Spleen (tissue), 11 donors: Measurements from ENCODE around the gene GALNT16. TPM values are rescaled to one million over a fixed set of nuclear protein-coding genes. Genes with fewer than 3 reads are reported as not detected.
"Not testable (repeated sequence)": the region's sequence is repeated elsewhere in the genome, so short reads cannot be mapped to it uniquely, and the experiment has no call there.

ENCODE experiments used
- DNase-seq: peaks from one replicate; pipeline ENCODE4 v3.0.0-alpha.2; 2020
- H3K27ac ChIP-seq, 8 donors: fragments of 200-600 bp; sonication (generic) in 7 of 8; 1 replicate in 4 of 8; 2 replicates in 4 of 8; pipeline versions ENCODE4 v1.5.0 to v1.8.0; 2016 to 2021; ENCODE audit warnings: inconsistent platforms in 4 of 8, mild to moderate bottlenecking in 4 of 8, moderate library complexity in 1 of 8
- H3K27me3 ChIP-seq, 7 donors: fragments of 200-600 bp; sonication (generic) in 6 of 7; replicated peaks in 1 of 7; 1 replicate in 4 of 7; 2 replicates in 3 of 7; pipeline versions ENCODE4 v1.5.0 to v1.8.0; 2016 to 2021; ENCODE audit warnings: inconsistent platforms in 3 of 7, mild to moderate bottlenecking in 1 of 7
- H3K36me3 ChIP-seq, 6 donors: fragments of 200-600 bp; sonication (generic) in 5 of 6; 1 replicate in 4 of 6; 2 replicates in 2 of 6; pipeline versions ENCODE4 v1.5.0 to v1.8.0; 2016 to 2021; ENCODE audit warnings: inconsistent platforms in 2 of 6
- H3K4me1 ChIP-seq, 6 donors: fragments of 200-600 bp; sonication (generic) in 5 of 6; 1 replicate in 3 of 6; 2 replicates in 3 of 6; pipeline versions ENCODE4 v1.5.0 to v1.8.0; 2016 to 2021; ENCODE audit warnings: inconsistent platforms in 3 of 6
- H3K4me3 ChIP-seq, 8 donors: fragments of 200-600 bp; sonication (generic) in 7 of 8; 1 replicate in 4 of 8; 2 replicates in 4 of 8; pipeline versions ENCODE4 v1.5.0 to v1.8.0; 2016 to 2021; ENCODE audit warnings: inconsistent platforms in 4 of 8, mild to moderate bottlenecking in 4 of 8, moderate library complexity in 2 of 8
- H3K9me3 ChIP-seq, 8 donors: fragments of 200-600 bp; sonication (generic) in 7 of 8; 1 replicate in 4 of 8; 2 replicates in 4 of 8; pipeline versions ENCODE4 v1.5.0 to v1.8.0; 2016 to 2021; ENCODE audit warnings: inconsistent platforms in 4 of 8
- POLR2A ChIP-seq, 3 donors: fragments of 450-650 bp; IDR thresholded peaks; one replicate each; pipeline ENCODE4 v1.5.1; 2017; ENCODE audit warnings: antibody characterized with exemption in 3 of 3, mild to moderate bottlenecking in 1 of 3
- POLR2AphosphoS5 ChIP-seq, 3 donors: sonication (generic); formaldehyde crosslinking; IDR thresholded peaks; one replicate each; pipeline ENCODE4 v1.5.1; 2017; ENCODE audit warnings: antibody characterized with exemption in 3 of 3
- WGBS, 5 donors: extraction: QIAGEN DNeasy Blood & Tissue Kit in 3 of 5; methylation state at CpG; one replicate each; pipeline versions ENCODE4 v1.1.5 to v1.1.7; 2013 to 2018; 5-methylcytosine and 5-hydroxymethylcytosine counted together
- intact Hi-C: fragments of 100-400 bp; cut with DNase I; formaldehyde crosslinking; loops from one replicate; pipeline ENCODE4 v1.15.0; 2023; ENCODE audit warnings: low total_unique reads
- polyA plus RNA-seq, 3 donors: library from polyadenylated mRNA; stranded (reverse); fragments of 200-250 nt; gene quantifications; one replicate each; pipeline ENCODE4 v1.2.1, GENCODE V29; 2013
- total RNA-seq, 7 donors: library from RNA; depleted of rRNA in 3 of 7; stranded (reverse); fragments of >200 nt in 3 of 7; fragmentation: NEBNext Ultra II Directional in 4 of 7; extraction: Animal tissue kit (Norgen Biotek cat#: 25700) in 4 of 7; gene quantifications; one replicate each; pipeline versions ENCODE4 v1.1.0 to v1.2.1, GENCODE V29; 2016 to 2021
- TF ChIP-seq, protein P1 (sequence below), 11 experiments: fragments of 200-600 bp in 7 of 11; fragments of 450-650 bp in 4 of 11; sonication (generic) in 4 of 11; IDR thresholded peaks in 8 of 11; conservative IDR thresholded peaks in 3 of 11; 1 replicate in 7 of 11; 2 replicates in 4 of 11; pipeline versions ENCODE4 v1.4.0 to v1.8.0; 2016 to 2021; ENCODE audit warnings: antibody characterized with exemption in 11 of 11, inconsistent platforms in 4 of 11, mild to moderate bottlenecking in 1 of 11
- donor health status: healthy with polysubstance abuse.
- donor health status: DM: no; HTN: no; CAD: no; lungs with moderate emphysema.
- donor health status: DM: no; HTN: no; CAD: no.
- donor health status: Bipolar disorder and iron deficiency.
- donor health status: healthy.
- donor health status: DM: no; HTN: no; CAD: no.
- donor health status: DM: yes; HTN: yes; CAD: no.

GALNT16 gene
- total and polyA plus RNA-seq, 10 donors = 2.1 to 36.4 (median 10.0) TPM

DNA sequence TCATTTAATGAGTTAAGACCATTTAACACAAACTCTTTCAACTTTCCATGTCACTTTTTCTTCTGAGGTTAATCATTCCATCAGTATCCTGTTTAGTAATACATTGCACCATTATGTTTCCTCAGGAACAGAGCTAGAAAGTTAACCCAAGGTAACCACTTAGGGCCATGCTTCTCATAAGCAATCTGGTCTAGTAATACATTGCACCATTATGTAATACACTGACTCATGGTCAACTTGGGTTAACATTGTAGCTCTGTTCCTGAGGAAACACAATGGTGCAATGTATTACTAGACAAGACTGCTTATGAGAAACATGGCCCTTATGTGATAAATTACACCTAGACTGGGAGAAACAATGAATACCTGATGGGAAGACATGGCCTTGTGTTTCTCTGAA, 116.5 kb downstream of the GALNT16 start:
- Histone ChIP-seq H3K27ac (peak overlapping the region in 3 of 8 donors; percentile 58 to 72 (median 59)), H3K27me3 (no peaks in the 10 kb centered on the region), H3K9me3 (peaks cover 0 to 13% (median 3%) of the 10 kb centered on the region in 8 donors), H3K4me3 (no peak overlapping the region), H3K36me3 (peaks cover 0 to 78% (median 40%) of the 10 kb centered on the region in 6 donors), H3K4me1 (peaks cover 0 to 2% (median 0%) of the 10 kb centered on the region in 6 donors)
- TF ChIP-seq, protein P1, sequence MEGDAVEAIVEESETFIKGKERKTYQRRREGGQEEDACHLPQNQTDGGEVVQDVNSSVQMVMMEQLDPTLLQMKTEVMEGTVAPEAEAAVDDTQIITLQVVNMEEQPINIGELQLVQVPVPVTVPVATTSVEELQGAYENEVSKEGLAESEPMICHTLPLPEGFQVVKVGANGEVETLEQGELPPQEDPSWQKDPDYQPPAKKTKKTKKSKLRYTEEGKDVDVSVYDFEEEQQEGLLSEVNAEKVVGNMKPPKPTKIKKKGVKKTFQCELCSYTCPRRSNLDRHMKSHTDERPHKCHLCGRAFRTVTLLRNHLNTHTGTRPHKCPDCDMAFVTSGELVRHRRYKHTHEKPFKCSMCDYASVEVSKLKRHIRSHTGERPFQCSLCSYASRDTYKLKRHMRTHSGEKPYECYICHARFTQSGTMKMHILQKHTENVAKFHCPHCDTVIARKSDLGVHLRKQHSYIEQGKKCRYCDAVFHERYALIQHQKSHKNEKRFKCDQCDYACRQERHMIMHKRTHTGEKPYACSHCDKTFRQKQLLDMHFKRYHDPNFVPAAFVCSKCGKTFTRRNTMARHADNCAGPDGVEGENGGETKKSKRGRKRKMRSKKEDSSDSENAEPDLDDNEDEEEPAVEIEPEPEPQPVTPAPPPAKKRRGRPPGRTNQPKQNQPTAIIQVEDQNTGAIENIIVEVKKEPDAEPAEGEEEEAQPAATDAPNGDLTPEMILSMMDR (IDR thresholded peaks at IDR 0.05 in 8 of 11, conservative IDR thresholded peaks at IDR 0.05 in 3 of 11) = no peak
- TF ChIP-seq POLR2AphosphoS5 (IDR thresholded peaks at IDR 0.05) (no peak), POLR2A (IDR thresholded peaks at IDR 0.05) (no peak)
- no peak for DNase-seq
- intact Hi-C loops = no loop called here

DNA sequence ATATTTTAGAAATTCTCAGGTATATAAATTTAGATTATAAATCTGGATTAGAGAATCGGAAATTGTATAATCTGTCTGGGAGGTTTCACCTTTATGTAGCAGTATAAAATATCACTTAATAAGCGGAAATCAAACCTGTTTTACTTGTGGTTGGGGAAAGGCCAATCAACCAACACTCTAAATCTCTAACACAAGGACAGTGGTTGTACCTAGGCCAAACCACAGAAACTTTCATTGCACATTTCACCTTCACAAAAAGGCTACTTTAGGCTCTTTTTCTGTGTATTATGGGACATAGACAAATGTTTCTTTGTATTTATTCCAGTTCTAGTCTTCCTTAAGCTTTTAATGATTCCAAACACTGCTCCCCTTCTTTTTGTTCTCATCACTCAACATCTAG, 118.3 kb downstream of the GALNT16 start:
- H3K27ac ChIP-seq = no peak overlapping the region
- H3K9me3 ChIP-seq = peaks cover 0 to 13% (median 3%) of the 10 kb centered on the region in 8 donors
- H3K27me3 ChIP-seq = no peaks in the 10 kb centered on the region
- intact Hi-C loops = no loop called here
- peaks cover 0 to 4% (median 1%) of the 10 kb centered on the region in 6 donors for H3K4me1 ChIP-seq
- H3K4me3 ChIP-seq = no peak overlapping the region
- H3K36me3 ChIP-seq = peaks cover 0 to 93% (median 48%) of the 10 kb centered on the region in 6 donors
- no peak for DNase-seq
- WGBS, 5 donors = 91 to 99% (median 94%) methylated on average over 2 of the region's 2 CpGs
- TF ChIP-seq POLR2AphosphoS5 (IDR thresholded peaks at IDR 0.05) (no peak), POLR2A (IDR thresholded peaks at IDR 0.05) (no peak)
- TF ChIP-seq, protein P1 (IDR thresholded peaks at IDR 0.05 in 8 of 11, conservative IDR thresholded peaks at IDR 0.05 in 3 of 11) = no peak

DNA sequence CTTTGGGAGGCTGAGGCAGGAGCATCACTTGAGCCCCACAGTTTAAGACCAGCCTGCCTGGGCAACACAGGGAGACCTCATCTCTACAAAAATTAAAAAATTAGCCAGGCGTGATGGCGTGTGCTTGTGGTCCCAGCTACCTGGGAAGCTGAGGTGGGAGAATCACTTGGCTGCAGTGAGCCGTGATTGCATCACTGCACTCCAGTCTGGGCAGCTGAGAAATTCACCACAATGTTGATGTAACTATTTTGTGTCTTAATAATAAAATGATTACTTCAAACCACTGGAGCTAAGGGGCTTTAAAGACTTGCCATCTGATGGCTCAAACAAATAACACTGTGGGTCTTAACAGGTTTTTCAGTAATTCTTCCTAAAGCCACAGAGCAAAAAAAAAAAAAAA, 127.4 kb downstream of the GALNT16 start:
- Histone ChIP-seq H3K4me3 (no peak overlapping the region), H3K9me3 (no peaks in the 10 kb centered on the region), H3K36me3 (peaks cover 0 to 100% (median 53%) of the 10 kb centered on the region in 6 donors), H3K27ac (no peak overlapping the region), H3K27me3 (no peaks in the 10 kb centered on the region), H3K4me1 (peaks cover 0 to 74% (median 20%) of the 10 kb centered on the region in 6 donors)
- no peak for DNase-seq
- TF ChIP-seq POLR2AphosphoS5 (IDR thresholded peaks at IDR 0.05) = no peak
- no peak for TF ChIP-seq POLR2A (IDR thresholded peaks at IDR 0.05)
- TF ChIP-seq, protein P1 (IDR thresholded peaks at IDR 0.05 in 8 of 11, conservative IDR thresholded peaks at IDR 0.05 in 3 of 11) = no peak
- WGBS, 5 donors = 68 to 98% (median 80%) methylated on average over 3 of the region's 3 CpGs
- intact Hi-C loops = no loop called here

DNA sequence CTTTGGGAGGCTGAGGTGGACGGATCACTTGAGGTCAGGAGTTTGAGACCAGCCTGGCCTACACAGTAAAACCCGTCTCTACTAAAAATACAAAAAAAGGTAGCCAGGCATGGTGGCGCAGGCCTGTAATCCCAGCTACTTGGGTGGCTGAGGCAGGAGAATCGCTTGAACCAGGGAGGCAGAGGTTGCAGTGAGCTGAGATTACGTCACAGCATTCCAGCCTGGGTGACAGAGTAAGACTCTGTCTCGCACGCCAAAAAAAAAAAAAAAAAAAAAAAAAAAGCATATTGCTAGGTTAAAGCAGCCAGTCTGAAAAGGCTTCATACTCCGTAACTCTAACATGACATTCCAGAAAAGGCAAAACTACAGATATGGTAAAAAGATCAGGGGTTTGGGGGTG, 131.4 kb downstream of the GALNT16 start:
- H3K4me3 ChIP-seq, H3K9me3 ChIP-seq, DNase-seq, intact Hi-C loops, H3K27ac ChIP-seq, H3K27me3 ChIP-seq: not testable (repeated sequence)
- Histone ChIP-seq H3K36me3 (peaks cover 0 to 100% (median 73%) of the 10 kb centered on the region in 6 donors), H3K4me1 (peaks cover 13 to 93% (median 58%) of the 10 kb centered on the region in 6 donors)
- WGBS, 5 donors = 83 to 92% (median 86%) methylated on average over 6 to 8 of the region's 8 CpGs

DNA sequence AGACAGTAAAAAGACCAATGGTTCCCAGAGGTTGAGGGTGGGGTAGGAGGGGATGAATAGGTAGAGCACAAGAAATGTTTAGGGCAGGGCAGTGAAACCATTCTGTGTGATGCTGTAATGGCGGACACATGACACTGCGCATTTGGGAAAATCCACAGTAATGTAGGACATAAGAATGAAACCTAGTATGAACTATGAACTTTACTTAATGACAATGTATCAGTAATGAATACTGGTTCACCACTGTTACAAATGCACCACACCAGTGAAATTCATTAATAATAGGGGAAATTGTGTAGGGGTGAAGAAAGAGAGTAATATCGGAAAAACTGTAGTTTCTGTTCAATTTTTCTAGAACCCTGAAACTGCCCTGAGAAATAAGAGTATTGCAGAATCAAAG, 132.5 kb downstream of the GALNT16 start:
- Histone ChIP-seq H3K27me3 (no peaks in the 10 kb centered on the region), H3K9me3 (no peaks in the 10 kb centered on the region), H3K4me3 (no peak overlapping the region), H3K27ac (no peak overlapping the region), H3K4me1 (peaks cover 24 to 97% (median 62%) of the 10 kb centered on the region in 6 donors), H3K36me3 (peaks cover 0 to 91% (median 68%) of the 10 kb centered on the region in 6 donors)
- WGBS, 5 donors = 59 to 84% (median 77%) methylated on average over 3 of the region's 3 CpGs
- TF ChIP-seq POLR2AphosphoS5 (IDR thresholded peaks at IDR 0.05) (no peak), POLR2A (IDR thresholded peaks at IDR 0.05) (no peak)
- TF ChIP-seq, protein P1 (IDR thresholded peaks at IDR 0.05 in 8 of 11, conservative IDR thresholded peaks at IDR 0.05 in 3 of 11) = no peak
- intact Hi-C loops = no loop called here
- no peak for DNase-seq
